Right atrium auricular region (tissue), 2 donors: Measurements from ENCODE around the gene RBM45. TPM values are rescaled to one million over a fixed set of nuclear protein-coding genes. Genes with fewer than 3 reads are reported as not detected.

Source experiments
- DNase-seq: peaks from one replicate; pipeline ENCODE4 v3.0.0-alpha.2; 2019; ENCODE audit warnings: low spot score
- H3K27ac ChIP-seq, 2 donors: fragments of 200-600 bp; sonication (generic); 1 replicate in 1 of 2; 2 replicates in 1 of 2; pipeline ENCODE4 v1.5.1; 2016 to 2019
- H3K27me3 ChIP-seq, 2 donors: fragments of 200-600 bp; sonication (generic); one replicate each; pipeline versions ENCODE4 v1.5.1 to v1.6.0; 2017 to 2019
- H3K36me3 ChIP-seq: fragments of 200-600 bp; sonication (generic); one replicate; pipeline ENCODE4 v1.5.1; 2016
- H3K4me1 ChIP-seq, 2 donors: fragments of 200-600 bp; sonication (generic); one replicate each; pipeline versions ENCODE4 v1.5.1 to v1.6.0; 2017 to 2019
- H3K4me3 ChIP-seq, 2 donors: fragments of 200-600 bp; sonication (generic); 1 replicate in 1 of 2; 2 replicates in 1 of 2; pipeline ENCODE4 v1.5.1; 2017 to 2019; ENCODE audit warnings: mild to moderate bottlenecking in 1 of 2, moderate library complexity in 1 of 2
- H3K9me3 ChIP-seq, 2 donors: fragments of 200-600 bp; sonication (generic); one replicate each; pipeline ENCODE4 v1.5.1; 2019
- CTCF ChIP-seq, 2 donors: fragments of 200-600 bp; sonication (generic); IDR thresholded peaks; one replicate each; pipeline ENCODE4 v1.5.1; 2019; ENCODE audit warnings: antibody characterized with exemption in 2 of 2
- total RNA-seq, 2 donors: library from RNA; depleted of rRNA; stranded (reverse); fragments of >200 nt; gene quantifications; one replicate each; pipeline ENCODE4 v1.1.0, GENCODE V29; 2016

The RBM45 gene
- total RNA-seq, 2 donors from 2014 or later, result 4.1 to 8.5 TPM

GRCh38 chr2:178111743-178112142 lies 494 bp upstream of the RBM45 start:
- Histone ChIP-seq H3K27me3 (no peaks in the 10 kb centered on the region), H3K9me3 (no peaks in the 10 kb centered on the region), H3K36me3 (peaks cover 8% of the 10 kb centered on the region), H3K4me3 (no peak overlapping the region), H3K27ac (peak overlapping the region in 1 of 2 donors; percentile 78), H3K4me1 (peaks cover 0 to 19% of the 10 kb centered on the region in 2 donors)
- TF ChIP-seq CTCF (IDR thresholded peaks at IDR 0.05), result no peak
- no peak for DNase-seq

- Histone ChIP-seq H3K27me3 (no peaks in the 10 kb centered on the region), H3K36me3 (peaks cover 17% of the 10 kb centered on the region), H3K27ac (no peak overlapping the region), H3K9me3 (no peaks in the 10 kb centered on the region), H3K4me1 (peaks cover 0 to 19% of the 10 kb centered on the region in 2 donors), H3K4me3 (no peak overlapping the region)
- no peak for TF ChIP-seq CTCF (IDR thresholded peaks at IDR 0.05)
- DNase-seq, result no peak
Measured at GRCh38 chr2:178114462-178114861, 2.2 kb downstream of the RBM45 start.

DNA sequence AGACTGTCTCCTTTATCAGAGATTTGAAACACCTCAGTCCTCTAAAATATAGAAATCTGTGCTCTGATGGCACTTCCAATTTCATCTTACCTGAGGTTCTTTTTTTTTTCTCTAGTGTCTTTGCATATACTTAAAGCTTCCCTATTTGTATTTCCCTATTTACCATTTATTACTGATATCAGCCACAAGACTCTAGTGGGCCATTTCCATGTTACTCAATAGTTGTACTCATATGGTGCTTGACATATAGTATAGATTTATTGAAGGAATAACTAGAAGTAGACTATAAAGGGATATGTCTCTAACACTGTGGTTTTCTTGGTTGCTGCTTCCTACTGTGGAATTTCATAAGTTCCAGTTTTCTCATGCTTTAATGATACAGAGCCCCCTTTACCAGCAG lies 3.0 kb downstream of the RBM45 start:
- TF ChIP-seq CTCF (IDR thresholded peaks at IDR 0.05), result no peak
- no peaks in the 10 kb centered on the region for H3K9me3 ChIP-seq

DNA sequence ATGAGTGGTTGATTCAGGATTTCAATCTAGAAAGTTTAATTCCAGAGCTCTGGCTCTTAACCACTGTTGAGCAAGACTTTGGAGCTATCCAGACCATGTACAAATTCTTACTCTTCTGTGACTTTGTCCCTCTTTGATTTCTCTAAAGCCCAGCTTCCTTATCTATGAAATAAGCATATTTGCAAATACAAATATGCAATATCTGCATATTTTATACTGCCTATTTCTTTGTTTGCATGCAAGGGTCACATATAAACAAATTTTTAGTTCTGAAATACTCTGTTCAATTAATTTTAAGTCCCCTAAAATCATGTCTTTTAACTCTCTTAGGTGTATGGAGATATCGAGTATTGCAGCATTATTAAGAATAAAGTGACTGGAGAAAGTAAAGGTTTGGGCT lies 5.5 kb downstream of the RBM45 start:
- no peak overlapping the region for H3K27ac ChIP-seq
- no peaks in the 10 kb centered on the region for H3K9me3 ChIP-seq
- no peak for DNase-seq
- no peak for TF ChIP-seq CTCF (IDR thresholded peaks at IDR 0.05)
- peaks cover 23% of the 10 kb centered on the region for H3K36me3 ChIP-seq
- peaks cover 0 to 14% of the 10 kb centered on the region in 2 donors for H3K4me1 ChIP-seq
- H3K27me3 ChIP-seq, result no peaks in the 10 kb centered on the region
- no peak overlapping the region for H3K4me3 ChIP-seq

More for the DNA sequence above, 3.0 kb downstream of the RBM45 start:
- Histone ChIP-seq H3K4me1 (peaks cover 0 to 19% of the 10 kb centered on the region in 2 donors), H3K36me3 (peaks cover 18% of the 10 kb centered on the region), H3K4me3 (no peak overlapping the region), H3K27me3 (no peaks in the 10 kb centered on the region), H3K27ac (no peak overlapping the region)
- DNase-seq, result no peak

DNA sequence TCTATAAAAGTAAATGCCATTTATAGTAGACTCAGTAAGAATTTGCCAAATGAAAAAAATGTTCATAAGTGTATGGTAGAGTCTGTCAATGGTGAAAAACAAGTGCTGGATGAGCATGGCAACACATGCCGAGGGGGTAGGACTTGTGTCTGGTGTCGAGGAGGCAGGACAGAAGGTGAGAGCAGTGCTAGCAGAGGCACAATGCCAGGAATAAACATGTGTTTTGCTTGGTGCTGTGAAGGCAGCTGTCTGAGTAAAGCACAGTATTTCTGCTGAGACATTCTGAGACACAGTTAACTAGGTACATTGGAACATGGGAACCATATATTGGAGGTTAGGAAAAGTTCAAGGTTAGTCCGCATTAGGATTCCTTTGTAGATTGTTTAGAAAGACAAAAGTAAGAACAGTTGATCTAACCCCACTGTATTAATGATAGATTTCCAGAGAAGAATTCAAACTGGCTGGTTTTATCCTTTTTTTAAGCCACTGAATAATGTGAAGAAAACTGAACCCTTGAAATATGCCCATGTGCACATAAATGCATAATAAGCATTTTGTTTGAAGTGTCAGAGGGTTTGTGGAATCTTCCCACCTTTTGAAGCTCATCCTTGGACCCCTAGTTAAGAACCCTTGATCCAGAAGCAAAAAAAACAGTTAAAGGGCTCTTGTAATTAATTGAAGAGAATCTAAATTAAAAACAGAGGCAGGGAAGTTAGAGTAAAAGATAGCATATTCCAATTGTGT lies 7.1 kb downstream of the RBM45 start:
- DNase-seq, result no peak
- no peak for TF ChIP-seq CTCF (IDR thresholded peaks at IDR 0.05)
- Histone ChIP-seq H3K36me3 (peaks cover 35% of the 10 kb centered on the region), H3K9me3 (no peaks in the 10 kb centered on the region), H3K27ac (no peak overlapping the region), H3K4me1 (no peaks in the 10 kb centered on the region), H3K4me3 (no peak overlapping the region), H3K27me3 (no peaks in the 10 kb centered on the region)

DNA sequence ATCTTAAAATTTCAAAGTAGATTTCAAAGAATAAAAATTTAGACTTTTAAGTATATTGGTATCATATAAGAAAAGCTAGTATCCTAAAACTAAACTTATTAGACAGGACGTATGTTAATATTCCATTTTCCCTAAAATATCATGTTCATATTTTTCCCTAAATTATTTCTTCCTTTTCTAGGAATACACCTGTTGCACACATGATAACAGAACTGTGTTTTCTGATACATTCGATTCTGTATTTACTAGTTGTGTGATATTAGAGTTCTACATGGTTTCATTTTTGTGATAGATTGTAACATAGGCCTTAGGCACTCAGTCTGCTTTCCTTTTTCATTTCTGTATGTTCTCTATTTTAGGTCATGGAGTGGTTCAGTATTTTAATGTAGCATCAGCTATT lies 10.9 kb downstream of the RBM45 start:
- H3K4me1 ChIP-seq, result no peaks in the 10 kb centered on the region
- peaks cover 29% of the 10 kb centered on the region for H3K36me3 ChIP-seq
- no peak overlapping the region for H3K4me3 ChIP-seq
- no peak for TF ChIP-seq CTCF (IDR thresholded peaks at IDR 0.05)
- no peaks in the 10 kb centered on the region for H3K27me3 ChIP-seq
- H3K27ac ChIP-seq, result no peak overlapping the region
- no peaks in the 10 kb centered on the region for H3K9me3 ChIP-seq
- no peak for DNase-seq
